Measurements from ENCODE around the gene PRMT5.
"Not testable (repeated sequence)": the region's sequence is repeated elsewhere in the genome, so short reads cannot be mapped to it uniquely, and the experiment has no call there.

PRMT5 gene

GRCh38 chr14:22932146-22932545, 3.0 kb upstream of the PRMT5 start:
- no peak for DNase-seq (ENCODE audit: low spot score)

DNA sequence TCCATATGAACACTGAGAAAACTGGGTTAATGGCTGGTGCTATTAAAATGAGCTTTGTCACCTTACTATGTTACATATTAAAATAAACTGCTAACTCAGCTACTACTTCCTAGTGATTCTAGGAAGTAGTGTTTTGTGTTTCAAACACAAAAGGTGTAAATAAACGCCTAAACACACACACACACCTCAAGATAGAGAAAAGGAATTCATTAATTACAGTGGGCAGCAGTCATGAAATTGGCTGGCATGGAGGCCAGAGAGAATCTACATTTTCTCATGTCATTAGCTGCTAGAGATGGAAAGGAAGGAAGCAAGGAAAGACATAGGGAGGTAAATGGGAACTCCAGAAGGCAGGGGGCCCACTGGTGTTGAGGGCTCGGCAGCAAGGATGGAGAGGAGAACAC, 787 bp upstream of the PRMT5 start:
- no peak for DNase-seq (ENCODE audit: low spot score)

- no peak for DNase-seq (ENCODE audit: low spot score)
Observed at GRCh38 chr14:22928237-22929103, 706 bp downstream of the PRMT5 start.

DNA sequence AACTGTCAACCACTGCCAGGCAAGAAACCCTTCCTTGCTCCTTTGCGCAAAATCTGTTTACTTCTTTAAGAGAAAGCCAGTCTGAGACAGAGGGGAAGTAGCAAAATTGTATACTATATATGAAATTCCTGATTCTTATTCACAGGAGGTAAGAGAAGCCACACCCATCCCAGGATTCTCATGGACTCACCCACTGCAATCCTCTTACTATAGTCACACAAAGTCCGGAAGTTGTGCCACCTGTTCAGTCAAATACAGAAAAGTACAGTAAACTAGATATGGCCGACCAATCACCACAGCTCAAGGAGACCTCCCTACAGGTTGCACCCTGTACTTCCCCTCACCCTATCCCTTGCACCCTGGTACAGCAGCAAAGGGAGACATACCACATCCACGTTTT, 2.9 kb downstream of the PRMT5 start:
- no peak for DNase-seq (ENCODE audit: low spot score)

GRCh38 chr14:22925513-22925912, 3.7 kb downstream of the PRMT5 start:
- DNase-seq (ENCODE audit: low spot score) = no peak

GRCh38 chr14:22923746-22924145, 5.4 kb downstream of the PRMT5 start:
- no peak for DNase-seq (ENCODE audit: low spot score)

- no peak for DNase-seq (ENCODE audit: low spot score)
Observed at GRCh38 chr14:22922294-22922693, 6.9 kb downstream of the PRMT5 start.

DNA sequence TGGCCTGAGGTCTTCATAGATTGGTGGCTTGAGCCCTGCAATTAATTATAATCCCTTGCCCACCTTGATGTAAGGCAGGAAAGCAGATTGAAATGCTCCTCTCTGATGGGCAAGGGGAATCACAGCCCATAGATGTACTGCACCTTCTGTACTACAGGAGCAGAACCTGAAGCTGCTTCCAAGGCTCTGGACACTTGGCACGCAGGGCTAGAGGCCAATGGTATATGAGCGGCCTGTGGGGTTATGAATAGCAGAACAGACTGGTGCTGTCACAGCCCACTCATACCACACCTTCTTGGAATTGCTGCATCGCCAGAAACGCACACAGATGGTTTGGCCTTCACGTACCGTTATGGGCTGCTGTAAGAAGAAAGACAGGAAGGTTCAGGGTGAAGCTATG, 8.5 kb downstream of the PRMT5 start:
- no peak for DNase-seq (ENCODE audit: low spot score)

GRCh38 chr14:22919601-22919921, 9.6 kb downstream of the PRMT5 start:
- DNase-seq (ENCODE audit: low spot score) = no peak

- DNase-seq (ENCODE audit: low spot score) = peak; percentile 99
Observed at GRCh38 chr14:22918804-22919600, 10.2 kb downstream of the PRMT5 start, which contains the start of gene RBM23. TSS of gene RBM23 (minus strand) at chr14:22919149.

DNA sequence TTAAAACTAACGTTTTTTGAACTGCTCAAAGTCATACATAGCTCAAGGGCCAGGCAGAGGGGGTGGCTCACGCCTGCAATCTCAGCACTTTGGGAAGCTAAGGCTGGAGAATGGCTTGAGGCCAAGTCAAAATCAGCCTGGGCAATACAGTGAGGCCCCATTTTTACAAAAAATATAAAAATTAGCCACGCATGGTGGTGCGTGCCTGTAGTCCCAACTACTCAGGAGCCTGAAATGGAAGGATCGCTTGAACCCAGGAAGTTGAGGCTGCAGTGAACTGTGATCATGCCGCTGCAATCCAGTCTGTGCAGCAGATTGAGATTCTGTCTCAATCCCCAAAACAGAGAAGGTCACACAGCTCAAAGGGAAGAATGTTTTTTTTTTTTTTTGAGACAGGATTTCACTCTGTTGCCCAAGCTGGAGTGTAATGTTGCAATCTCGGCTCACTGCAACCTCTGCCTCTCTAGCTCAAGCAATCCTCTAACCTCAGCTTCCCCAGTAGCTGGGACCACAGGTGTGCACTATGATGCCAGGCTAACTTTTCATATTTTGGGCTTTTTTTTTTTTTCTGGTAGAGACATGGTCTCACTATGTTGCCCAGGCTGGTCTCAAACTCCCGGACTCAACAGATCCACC, 13.2 kb downstream of the PRMT5 start:
- DNase-seq (ENCODE audit: low spot score) = no peak

- DNase-seq (ENCODE audit: low spot score) = not testable (repeated sequence)
Observed at GRCh38 chr14:22914836-22915235, 14.3 kb downstream of the PRMT5 start.

DNA sequence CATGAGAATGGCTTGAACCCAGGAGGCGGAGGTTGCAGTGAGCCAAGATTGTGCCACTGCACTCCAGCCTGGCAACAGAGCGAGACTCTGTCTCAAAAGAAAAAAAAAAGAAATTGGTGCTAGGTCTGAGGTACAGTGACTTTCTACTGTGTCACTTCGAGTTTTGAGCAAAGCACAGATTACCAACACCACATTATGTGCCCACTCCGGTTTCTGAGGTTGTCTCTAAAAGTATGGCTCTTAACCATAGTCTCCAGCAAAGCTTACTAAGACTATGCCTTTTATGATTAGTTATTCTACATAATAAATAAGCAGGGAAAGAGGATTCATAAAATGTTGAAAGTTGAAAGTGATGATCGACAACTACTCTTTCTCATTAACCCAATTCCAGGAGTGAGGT, 18.3 kb downstream of the PRMT5 start:
- DNase-seq (ENCODE audit: low spot score) = no peak

GRCh38 chr14:22908601-22909000, 20.6 kb downstream of the PRMT5 start:
- no peak for DNase-seq (ENCODE audit: low spot score)

GRCh38 chr14:22907429-22907828, 21.7 kb downstream of the PRMT5 start:
- no peak for DNase-seq (ENCODE audit: low spot score)

- DNase-seq (ENCODE audit: low spot score) = no peak
Observed at GRCh38 chr14:22906073-22906472, 23.1 kb downstream of the PRMT5 start.

GRCh38 chr14:22905627-22906026, 23.5 kb downstream of the PRMT5 start:
- no peak for DNase-seq (ENCODE audit: low spot score)

DNA sequence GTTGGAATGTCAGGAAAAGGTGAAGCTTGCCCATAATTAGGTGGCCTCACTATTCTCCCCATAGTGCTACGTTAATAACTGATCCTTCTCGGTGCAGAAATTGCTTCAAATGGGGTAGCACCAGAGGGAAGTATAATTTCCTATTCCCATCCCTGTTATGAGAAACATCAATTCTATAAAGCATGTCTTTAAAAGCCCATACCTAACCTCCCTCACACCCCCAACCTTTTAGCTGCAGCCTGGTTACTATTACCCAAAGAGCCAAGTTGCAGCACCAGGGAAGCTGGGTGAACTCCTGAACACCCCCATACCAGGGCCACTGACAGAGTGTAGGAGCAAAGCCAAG, 25.5 kb downstream of the PRMT5 start:
- no peak for DNase-seq (ENCODE audit: low spot score)

GRCh38 chr14:22901799-22902198, 27.4 kb downstream of the PRMT5 start:
- DNase-seq (ENCODE audit: low spot score) = no peak

GRCh38 chr14:22900081-22900799, 28.9 kb downstream of the PRMT5 start:
- no peak for DNase-seq (ENCODE audit: low spot score)

DNA sequence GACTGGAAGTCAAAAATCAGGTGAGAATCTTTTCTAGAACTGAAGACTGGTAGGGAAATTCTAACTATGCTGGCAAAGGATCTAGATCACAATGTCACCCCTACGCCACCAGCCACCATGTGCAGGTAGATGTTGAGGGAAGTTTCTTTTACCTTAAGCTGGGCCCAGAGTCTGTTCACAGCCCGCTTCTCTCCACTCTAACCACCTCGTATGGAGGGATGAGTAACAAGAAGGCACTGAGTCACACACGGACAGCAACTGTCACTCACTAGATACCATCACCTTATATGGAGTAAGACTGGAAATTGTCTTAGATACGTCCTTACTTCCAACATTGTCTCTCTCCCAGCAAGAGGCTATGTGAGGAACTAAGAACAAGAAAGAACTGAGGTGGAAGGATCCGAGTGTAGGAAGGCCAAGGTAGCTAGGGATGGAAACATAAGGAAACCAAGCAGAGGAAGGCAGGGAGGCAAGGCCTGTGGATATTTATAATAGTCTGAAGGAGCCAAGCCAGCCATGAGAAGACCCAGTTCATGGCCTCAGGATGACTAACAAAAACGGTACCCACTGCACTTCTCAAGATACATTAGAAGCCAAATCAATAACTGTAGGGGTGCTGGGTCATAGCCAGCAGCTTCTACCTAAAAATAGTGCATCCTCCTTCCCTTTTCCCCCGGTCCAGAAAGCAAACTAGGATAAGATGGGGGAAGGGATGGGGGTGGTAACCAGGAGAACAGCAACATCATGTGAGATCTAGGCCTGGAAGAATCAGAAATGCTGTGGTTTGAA, 30.7 kb downstream of the PRMT5 start:
- DNase-seq (ENCODE audit: low spot score) = no peak
